Osteocyte (in vitro differentiated cells): ENCODE measurements around the gene MYO5C. TPM values are rescaled to one million over a fixed set of nuclear protein-coding genes. Genes with fewer than 3 reads are reported as not detected.

Experiments used
- DNase-seq: peaks from one replicate; pipeline ENCODE4 v3.0.0; 2021; ENCODE audit warnings: mixed read lengths; ENCODE audit not compliant: unreplicated experiment; ENCODE audit errors: extremely low spot score
- H3K27ac Mint-ChIP-seq: one replicate; pipeline ENCODE4 v1.8.0; 2021; ENCODE audit warnings: mild to moderate bottlenecking, mixed read lengths; ENCODE audit not compliant: unreplicated experiment
- H3K27me3 Mint-ChIP-seq: one replicate; pipeline ENCODE4 v1.8.0; 2021; ENCODE audit warnings: mixed read lengths; ENCODE audit not compliant: unreplicated experiment
- H3K36me3 Mint-ChIP-seq: one replicate; pipeline ENCODE4 v1.8.0; 2021; ENCODE audit warnings: mixed read lengths; ENCODE audit not compliant: unreplicated experiment
- H3K4me1 Mint-ChIP-seq: one replicate; pipeline ENCODE4 v1.8.0; 2021; ENCODE audit warnings: mixed read lengths; ENCODE audit not compliant: unreplicated experiment
- H3K4me3 Mint-ChIP-seq: one replicate; pipeline ENCODE4 v1.8.0; 2021; ENCODE audit warnings: mild to moderate bottlenecking, moderate library complexity, mixed read lengths; ENCODE audit not compliant: unreplicated experiment
- H3K9me3 Mint-ChIP-seq: one replicate; pipeline ENCODE4 v1.8.0; 2021; ENCODE audit warnings: mixed read lengths; ENCODE audit not compliant: unreplicated experiment
- CTCF ChIP-seq: fragments of 200-600 bp; sonication (generic); IDR thresholded peaks from 2 replicates; pipeline ENCODE4 v1.5.0; 2021; ENCODE audit warnings: antibody characterized with exemption, mild to moderate bottlenecking, moderate library complexity
- total RNA-seq: library from RNA; stranded (reverse); gene quantifications from 2 replicates; pipeline ENCODE4 v1.2.1, GENCODE V29; 2021

MYO5C gene
- total RNA-seq, 1 donor from 2014 or later, result 4.0 TPM

- TF ChIP-seq CTCF, result no peak
- no peak for DNase-seq
- peak overlapping the region; percentile 43 for H3K27ac Mint-ChIP-seq
- no peak overlapping the region for H3K4me3 Mint-ChIP-seq
- no peaks in the 10 kb centered on the region for H3K9me3 Mint-ChIP-seq
- peaks cover 2% of the 10 kb centered on the region for H3K36me3 Mint-ChIP-seq
- no peaks in the 10 kb centered on the region for H3K27me3 Mint-ChIP-seq
- H3K4me1 Mint-ChIP-seq, result peaks cover 66% of the 10 kb centered on the region
These were observed 41.2 kb downstream of the MYO5C start for GRCh38 chr15:52254391-52254790.

GRCh38 chr15:52252781-52253180 lies 42.8 kb downstream of the MYO5C start:
- H3K36me3 Mint-ChIP-seq, result peaks cover 2% of the 10 kb centered on the region
- peaks cover 60% of the 10 kb centered on the region for H3K4me1 Mint-ChIP-seq
- H3K9me3 Mint-ChIP-seq, result no peaks in the 10 kb centered on the region
- H3K4me3 Mint-ChIP-seq, result no peak overlapping the region
- H3K27ac Mint-ChIP-seq, result peak overlapping the region; percentile 82
- no peak for DNase-seq
- no peaks in the 10 kb centered on the region for H3K27me3 Mint-ChIP-seq
- TF ChIP-seq CTCF, result no peak

- no peak for DNase-seq
- no peak for TF ChIP-seq CTCF
- Mint-ChIP-seq H3K27ac (no peak overlapping the region), H3K27me3 (no peaks in the 10 kb centered on the region), H3K9me3 (no peaks in the 10 kb centered on the region), H3K36me3 (peaks cover 4% of the 10 kb centered on the region), H3K4me1 (peaks cover 47% of the 10 kb centered on the region), H3K4me3 (no peak overlapping the region)
These were observed 44.3 kb downstream of the MYO5C start for GRCh38 chr15:52251144-52251860.

- Mint-ChIP-seq H3K4me1 (peaks cover 10% of the 10 kb centered on the region), H3K4me3 (no peak overlapping the region), H3K27me3 (no peaks in the 10 kb centered on the region), H3K36me3 (peaks cover 4% of the 10 kb centered on the region), H3K27ac (no peak overlapping the region), H3K9me3 (no peaks in the 10 kb centered on the region)
- no peak for TF ChIP-seq CTCF
- no peak for DNase-seq
These were observed 48.1 kb downstream of the MYO5C start for GRCh38 chr15:52247461-52247860.

- H3K9me3 Mint-ChIP-seq, result no peaks in the 10 kb centered on the region
- no peak for DNase-seq
- H3K36me3 Mint-ChIP-seq, result peaks cover 4% of the 10 kb centered on the region
- peaks cover 7% of the 10 kb centered on the region for H3K4me1 Mint-ChIP-seq
- no peaks in the 10 kb centered on the region for H3K27me3 Mint-ChIP-seq
- H3K27ac Mint-ChIP-seq, result no peak overlapping the region
- no peak overlapping the region for H3K4me3 Mint-ChIP-seq
- no peak for TF ChIP-seq CTCF
These were observed 48.7 kb downstream of the MYO5C start for GRCh38 chr15:52246686-52247431.
